Activated T-cell treated with anti-CD3 and anti-CD28 coated beads for 4 hours (primary cell): ENCODE data around the gene TCF25.
"Not testable (repeated sequence)": the region's sequence is repeated elsewhere in the genome, so short reads cannot be mapped to it uniquely, and the experiment has no call there.

Source experiments
- DNase-seq: peaks from one replicate; pipeline ENCODE4 v3.0.0-alpha.2; 2020

The TCF25 gene

DNA sequence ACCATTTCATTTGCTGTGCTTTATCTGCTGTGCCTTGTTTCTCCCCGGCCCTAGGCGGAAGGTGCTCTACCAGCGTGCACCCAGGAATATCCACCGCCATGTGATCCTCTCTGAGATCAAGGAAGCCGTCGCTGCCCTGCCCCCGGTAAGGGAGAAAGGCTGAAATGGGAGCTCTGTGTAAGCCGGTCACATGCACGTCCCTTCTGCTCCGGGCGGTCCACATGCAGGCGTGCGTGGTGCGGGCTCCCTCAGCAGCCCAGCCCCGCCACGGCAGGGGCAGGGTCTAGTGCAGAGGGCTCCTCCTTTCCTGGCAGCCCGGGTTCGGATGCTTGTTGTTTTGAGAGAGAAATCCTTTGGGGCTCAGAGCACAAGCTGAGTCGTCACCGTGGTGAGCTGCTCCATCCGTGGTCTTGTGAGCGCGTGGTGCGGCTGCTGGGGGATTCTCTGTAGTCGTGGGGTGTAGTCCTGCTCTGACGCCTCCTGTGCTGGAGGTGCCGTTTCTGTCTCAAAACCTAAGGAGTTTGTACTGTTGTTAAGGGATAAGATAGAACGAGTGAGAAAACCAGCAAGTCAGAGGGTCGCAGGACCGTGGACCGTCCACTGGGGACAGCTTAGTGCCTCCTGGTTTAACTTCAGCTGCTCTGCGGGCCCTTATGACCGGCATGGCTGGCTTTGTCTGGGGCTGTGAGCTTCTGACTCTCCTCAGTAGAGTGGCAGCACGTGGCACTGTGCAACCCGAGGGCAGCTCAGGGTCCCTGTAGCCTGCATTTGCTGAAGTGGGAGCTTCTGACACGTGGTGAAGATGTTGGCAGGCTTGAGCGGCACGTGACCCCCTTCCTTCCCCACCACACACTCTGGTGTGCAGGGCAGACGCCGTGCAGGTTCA, 33.0 kb downstream of the TCF25 start:
- no peak for DNase-seq

DNA sequence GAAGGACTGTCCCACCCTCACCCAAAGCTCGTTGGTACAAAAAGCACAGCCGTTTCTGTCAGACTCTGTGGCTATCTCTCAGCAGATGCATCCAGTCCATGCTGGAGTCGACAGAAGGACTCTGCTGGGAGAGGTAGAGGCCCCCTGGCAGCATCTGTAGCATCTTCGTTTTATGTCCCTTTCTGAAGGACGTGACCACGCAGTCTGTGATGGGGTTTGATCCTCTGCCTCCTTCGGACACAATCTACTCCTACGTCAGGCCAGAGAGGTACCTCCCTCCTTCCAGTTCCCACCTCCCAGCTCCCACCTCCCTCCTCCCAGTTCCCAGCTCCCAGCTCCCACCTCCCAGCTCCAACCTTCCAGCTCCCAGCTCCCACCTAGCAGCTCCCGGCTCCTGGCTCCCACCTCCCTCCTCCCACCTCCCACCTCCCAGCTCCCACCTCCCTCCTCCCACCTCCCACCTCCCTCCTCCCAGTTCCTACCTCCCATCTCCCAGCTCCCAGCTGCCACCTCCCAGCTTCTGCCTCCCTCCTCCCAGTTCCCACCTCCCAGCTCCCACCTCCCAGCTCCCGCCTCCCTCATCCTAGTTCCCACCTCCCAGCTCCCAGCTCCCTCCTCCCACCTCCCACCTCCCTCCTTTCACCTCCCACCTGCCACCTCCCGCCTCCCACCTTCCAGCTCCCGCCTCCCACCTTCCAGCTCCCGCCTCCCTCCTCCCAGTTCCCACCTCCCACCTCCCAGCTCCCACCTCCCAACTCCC, 33.8 kb downstream of the TCF25 start:
- DNase-seq, result no peak

DNA sequence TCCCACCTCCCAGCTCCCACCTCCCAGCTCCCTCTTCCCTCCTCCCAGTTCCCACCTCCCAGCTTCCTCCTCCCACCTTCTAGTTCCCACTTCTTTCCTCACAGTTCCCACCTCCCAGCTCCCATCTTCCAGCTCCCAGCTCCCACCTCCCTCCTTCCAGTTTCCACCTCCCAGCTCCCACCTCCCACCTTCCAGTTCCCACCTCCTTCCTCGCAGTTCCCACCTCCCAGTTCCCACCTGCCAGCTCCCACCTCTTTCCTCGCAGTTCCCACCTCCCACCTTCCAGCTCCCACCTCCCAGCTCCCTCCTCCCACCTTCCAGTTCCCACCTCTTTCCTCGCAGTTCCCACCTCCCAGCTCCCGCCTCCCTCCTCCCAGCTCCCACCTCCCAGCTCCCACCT, 34.8 kb downstream of the TCF25 start:
- no peak for DNase-seq

DNA sequence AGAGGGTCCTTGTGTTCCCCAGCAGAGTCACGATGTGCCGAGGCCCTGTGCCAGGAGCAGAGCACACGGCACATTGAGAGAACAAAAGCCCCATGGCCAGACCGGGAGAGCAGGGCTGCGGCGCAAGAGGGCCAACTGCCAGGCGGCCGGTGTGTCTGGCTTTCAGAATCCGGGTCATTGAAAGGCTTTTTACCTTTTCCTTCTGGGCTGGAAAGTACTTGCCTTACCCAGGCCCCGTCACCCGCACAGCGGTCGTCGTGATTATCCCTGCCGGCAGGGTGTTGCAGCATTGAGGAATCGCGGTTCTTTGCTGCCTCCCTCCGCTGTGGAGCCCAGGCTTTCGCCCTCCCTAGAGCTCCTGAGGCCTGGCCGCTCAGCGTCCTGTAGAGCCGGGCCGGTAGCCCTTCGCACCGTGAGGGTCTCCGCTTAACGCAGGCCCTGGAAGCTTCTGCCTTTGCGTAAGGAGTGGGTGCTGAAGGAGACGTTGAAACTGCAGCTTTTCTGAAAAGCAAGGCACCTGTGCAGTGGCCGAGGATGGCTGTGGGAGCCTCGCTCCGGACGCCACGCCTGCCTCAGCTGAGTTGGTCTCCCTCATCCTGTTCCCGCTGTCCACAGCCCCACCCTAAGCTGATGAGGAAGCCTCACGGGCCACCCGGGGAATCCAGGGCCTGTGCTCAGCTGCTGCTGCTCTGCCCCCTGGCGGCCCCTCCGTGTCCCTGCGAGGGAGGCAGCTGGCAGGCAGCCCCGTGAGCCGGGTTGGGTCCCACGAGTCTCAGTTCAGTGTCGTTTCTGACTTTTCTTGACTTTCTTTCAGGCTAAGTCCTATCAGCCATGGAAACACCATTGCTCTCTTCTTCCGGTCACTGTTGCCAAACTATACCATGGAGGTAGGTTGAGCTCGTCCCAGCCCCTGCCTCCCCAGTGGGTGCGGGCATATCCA, 36.7 kb downstream of the TCF25 start:
- DNase-seq, result peak; percentile 59

DNA sequence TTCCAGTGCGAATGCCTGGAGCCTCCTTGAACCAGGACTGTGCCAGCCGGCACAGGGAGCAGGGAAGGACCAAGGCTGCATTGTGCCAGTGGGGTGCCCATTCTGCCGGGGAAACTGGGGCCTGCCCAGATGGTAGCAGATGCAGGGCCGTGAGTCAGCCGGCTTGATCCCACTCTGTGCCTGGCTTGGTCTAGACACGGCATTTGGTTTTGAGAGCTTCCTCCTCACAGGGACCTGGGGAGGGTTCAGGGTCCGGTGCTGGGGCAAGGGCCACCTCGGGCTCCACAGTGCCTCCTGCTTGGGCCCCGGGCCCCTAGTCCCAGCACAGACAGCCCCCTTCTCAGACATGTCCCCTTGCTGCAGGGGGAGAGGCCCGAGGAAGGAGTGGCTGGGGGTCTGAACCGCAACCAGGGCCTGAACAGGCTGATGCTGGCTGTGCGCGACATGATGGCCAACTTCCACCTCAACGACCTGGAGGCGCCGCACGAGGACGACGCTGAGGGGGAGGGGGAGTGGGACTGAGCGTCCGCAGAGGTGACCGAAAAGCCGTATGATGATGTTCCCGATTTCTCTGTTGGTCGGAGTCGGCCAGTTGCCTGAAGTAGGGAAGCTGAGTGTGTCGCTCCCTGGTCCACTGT, 37.4 kb downstream of the TCF25 start:
- no peak for DNase-seq

DNA sequence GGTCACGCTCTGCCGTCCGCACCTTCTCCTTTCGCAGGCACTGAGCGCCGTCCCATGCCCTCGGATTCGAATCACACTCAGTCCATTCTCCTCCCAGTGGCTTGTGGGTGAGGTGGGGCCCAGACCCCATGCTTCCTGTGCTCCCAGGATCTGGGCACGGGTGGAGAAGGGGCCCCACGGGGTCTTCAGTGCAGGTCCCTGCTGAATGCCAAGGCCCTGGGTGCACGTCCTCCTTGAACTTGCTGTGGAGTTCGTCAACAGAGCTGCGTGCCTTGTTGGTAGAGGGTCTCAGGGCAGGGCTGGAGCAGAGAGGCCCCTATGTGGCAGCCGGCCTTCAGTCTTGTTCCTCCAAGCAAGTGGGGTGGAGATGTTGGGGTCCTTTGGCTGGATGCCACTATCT, 38.0 kb downstream of the TCF25 start:
- no peak for DNase-seq

DNA sequence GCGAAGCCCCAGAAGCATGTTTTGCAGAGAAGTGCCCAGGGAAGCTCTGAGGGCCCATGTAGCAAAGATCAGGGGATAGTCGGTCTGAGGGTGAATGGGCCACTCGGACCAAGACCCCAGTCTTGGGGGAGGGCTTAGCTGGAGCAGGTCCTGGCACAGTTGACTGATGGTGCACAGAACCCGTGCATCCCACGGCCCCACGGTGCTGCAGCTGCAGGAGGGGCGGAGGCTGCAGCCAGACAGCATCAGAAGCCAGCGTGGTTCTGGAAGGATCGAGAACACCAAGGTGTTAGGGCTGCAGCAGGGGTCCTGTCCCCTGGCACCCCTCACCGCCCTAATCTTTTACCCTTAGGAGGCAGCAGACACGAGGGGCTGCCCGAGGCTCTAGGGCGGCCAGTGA, 38.8 kb downstream of the TCF25 start:
- no peak for DNase-seq

DNA sequence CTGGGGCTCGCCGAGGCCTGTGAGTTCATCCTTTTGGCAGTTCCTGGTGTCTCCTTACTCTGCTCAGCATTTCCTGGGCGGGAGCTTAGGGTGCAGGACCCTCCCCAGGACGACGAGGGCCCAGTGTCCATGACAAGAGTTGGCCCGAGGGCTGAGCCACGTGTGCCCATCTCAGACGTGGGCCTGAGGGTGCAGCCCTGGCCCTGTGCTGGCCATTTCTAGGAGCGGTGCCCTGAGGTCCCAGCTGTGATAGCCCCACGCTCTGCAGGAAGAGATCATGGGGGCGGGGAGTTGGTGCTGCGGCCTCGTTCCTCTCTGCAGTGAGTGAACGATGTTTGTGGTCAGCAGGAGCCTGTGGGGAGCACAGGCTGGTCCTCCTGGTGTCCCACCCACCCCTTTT, 39.2 kb downstream of the TCF25 start:
- DNase-seq, result no peak

DNA sequence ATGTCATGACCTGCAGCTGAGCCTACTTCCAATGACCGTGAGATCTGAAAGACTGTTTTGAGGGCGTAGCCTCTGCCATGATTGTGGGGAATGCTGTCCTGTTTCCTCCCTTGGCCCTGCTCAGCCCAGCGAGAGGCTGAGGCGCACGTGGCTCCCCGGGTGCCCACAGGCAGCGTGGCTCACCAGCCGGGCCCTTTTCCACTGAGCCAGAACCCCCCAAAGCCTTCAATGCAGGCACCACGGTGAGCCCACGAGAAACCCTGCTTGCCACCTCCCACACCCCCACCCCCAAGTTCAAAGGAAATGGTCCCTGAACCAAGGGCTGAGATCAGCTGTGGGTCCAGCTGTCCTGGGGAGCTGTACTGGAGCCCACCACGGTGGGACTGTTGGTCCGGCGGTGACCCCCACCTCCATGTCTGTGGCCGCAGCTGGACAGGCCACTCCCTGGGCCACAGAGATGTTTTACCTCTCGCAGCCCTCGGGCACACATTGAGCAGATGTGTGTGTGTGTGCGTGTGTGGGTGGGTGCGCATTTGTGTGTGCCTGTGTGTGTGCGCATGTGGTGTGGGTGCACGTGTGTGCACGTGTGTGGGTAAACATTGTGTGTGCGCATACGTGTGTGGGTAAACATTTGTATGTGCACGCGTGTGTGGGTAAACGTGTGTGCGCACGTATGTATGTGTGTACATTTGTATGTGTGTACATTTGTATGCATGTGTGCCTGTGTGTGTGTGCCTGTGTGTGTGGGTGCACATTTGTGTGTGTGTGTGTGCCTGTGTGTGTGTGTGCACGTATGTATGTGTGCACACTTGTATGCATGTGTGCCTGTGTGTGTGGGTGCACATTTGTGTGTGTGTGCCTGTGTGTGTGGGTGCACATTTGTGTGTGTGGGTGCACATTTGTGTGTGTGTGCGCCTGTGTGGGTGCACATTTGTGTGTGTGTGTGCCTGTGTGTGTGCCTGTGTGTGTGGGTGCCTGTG, 40.3 kb downstream of the TCF25 start:
- no peak for DNase-seq

DNA sequence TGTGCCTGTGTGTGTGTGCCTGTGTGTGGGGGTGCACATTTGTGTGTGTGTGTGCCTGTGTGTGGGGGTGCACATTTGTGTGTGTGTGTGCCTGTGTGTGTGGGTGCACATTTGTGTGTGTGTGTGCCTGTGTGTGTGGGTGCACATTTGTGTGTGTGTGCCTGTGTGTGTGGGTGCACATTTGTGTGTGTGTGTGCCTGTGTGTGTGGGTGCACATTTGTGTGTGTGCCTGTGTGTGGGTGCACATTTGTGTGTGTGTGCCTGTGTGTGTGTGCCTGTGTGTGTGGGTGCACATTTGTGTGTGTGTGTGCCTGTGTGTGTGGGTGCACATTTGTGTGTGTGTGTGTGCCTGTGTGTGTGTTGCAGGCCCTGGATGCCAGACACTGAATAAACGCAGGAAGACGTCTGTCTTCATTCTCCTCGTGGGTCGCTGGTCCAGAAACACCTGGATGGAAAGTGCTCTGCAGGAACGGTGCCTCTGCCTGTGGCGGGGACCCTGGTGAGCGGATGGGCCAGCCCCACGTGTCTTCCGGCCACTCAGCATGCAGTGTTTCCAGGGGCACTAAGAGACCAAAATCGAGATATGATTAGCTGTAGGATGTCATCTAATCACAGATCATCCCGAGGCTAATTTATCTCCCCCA, 41.4 kb downstream of the TCF25 start:
- DNase-seq, result not testable (repeated sequence)

DNA sequence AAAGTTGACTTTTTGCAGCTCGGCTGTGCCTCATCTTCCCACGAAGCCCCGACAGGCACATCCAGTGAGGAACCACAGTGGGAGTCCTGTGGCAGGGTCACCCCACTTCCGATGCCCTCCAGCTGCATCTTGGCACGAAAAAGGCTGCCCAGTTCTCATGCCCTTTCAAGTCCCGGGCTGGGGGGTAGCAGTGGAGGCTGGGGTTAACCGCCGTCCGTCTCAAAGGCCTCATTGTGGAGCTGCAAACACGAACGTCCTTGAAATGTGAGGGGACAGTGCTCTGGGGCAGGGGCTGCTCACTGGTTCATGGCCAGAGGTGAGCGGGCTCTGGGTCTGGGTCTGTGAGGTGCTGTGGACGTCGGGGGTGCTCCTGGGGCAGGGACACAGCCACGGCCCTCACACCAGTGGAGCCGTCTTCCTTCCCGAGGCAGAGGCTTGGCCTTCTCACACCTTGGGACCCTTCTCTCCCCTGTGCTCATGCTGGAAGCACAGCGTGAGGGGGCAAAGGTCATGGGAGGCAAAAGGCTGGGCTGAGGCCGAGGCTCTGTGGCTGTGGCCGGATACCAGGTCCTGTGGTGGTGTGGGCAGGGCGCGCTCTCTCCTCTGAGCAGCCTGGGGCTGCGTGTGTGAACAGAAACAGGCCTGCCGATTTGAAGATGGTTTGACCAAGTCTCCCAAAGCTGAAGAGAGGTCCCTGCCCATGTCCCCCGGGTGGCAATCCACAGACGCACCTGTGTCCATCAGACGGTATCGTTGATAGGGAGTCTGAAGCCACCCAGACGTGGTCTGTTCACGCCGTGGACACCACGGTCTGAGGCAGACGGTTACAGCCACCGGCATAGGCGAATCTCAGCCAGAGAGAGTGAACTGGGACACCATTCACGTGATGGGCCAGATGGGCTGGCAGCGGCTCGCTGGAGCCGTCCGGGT, 42.2 kb downstream of the TCF25 start:
- no peak for DNase-seq

DNA sequence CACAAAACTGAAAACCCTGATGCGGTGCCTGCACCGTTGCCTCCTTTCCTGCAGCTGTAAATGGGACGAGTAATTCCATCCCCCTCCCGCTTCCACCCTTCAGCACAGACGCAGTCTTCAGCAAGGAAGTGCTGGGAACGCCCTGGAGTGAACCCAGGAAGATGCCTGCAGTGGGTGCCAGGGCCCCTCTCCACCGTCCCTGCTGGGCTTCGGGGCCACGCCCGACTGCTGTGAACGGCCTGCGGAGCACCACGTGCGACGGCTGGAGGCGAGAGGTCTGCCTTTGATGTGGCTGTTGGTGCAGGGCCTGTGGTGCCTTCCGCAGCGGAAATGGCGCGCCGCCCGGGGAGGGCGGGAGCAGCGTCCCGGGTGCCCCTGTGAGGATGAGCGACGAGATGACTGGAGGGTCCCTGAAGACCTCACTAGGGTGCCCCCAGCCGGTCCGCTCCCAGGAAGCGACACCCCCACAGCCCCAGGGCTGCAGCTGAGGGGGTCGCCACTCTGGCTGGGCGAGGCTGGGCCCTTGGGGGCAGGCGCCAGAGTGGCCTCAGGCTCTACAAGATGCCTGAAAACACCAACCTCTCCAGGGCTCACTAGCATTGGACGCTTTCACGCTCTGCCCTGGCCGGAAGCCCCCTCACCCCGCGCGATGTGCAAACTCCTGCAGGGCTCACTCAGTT, 44.5 kb downstream of the TCF25 start:
- DNase-seq, result peak; percentile 33

DNA sequence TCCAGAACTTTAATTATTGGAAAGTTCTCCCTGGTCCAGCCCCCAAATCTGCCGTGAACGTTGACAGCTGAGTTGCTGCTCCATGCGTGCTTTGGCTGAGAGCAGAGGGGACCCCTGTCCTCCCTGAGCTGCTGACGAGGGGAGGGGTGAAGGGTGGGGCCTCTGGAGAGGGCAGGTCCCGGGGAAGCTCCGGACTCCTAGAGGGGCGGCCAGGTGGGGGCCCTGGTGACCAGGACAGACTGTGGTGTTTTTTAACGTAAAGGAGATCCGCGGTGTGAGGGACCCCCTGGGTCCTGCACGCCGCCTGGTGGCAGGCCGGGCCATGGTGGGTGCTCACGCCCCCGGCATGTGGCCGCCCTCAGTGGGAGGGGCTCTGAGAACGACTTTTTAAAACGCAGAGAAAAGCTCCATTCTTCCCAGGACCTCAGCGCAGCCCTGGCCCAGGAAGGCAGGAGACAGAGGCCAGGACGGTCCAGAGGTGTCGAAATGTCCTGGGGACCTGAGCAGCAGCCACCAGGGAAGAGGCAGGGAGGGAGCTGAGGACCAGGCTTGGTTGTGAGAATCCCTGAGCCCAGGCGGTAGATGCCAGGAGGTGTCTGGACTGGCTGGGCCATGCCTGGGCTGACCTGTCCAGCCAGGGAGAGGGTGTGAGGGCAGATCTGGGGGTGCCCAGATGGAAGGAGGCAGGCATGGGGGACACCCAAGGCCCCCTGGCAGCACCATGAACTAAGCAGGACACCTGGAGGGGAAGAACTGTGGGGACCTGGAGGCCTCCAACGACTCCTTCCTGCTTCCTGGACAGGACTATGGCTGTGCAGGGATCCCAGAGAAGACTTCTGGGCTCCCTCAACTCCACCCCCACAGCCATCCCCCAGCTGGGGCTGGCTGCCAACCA, 45.3 kb downstream of the TCF25 start, which contains the start of gene MC1R:
TSS of gene MC1R (plus strand) at position 410 of the 895 bp plus-strand sequence. CDS start at position 807, 397 bp downstream.
- DNase-seq, result no peak

DNA sequence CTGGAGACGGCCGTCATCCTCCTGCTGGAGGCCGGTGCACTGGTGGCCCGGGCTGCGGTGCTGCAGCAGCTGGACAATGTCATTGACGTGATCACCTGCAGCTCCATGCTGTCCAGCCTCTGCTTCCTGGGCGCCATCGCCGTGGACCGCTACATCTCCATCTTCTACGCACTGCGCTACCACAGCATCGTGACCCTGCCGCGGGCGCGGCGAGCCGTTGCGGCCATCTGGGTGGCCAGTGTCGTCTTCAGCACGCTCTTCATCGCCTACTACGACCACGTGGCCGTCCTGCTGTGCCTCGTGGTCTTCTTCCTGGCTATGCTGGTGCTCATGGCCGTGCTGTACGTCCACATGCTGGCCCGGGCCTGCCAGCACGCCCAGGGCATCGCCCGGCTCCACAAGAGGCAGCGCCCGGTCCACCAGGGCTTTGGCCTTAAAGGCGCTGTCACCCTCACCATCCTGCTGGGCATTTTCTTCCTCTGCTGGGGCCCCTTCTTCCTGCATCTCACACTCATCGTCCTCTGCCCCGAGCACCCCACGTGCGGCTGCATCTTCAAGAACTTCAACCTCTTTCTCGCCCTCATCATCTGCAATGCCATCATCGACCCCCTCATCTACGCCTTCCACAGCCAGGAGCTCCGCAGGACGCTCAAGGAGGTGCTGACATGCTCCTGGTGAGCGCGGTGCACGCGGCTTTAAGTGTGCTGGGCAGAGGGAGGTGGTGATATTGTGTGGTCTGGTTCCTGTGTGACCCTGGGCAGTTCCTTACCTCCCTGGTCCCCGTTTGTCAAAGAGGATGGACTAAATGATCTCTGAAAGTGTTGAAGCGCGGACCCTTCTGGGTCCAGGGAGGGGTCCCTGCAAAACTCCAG, 46.4 kb downstream of the TCF25 start:
- DNase-seq, result no peak

DNA sequence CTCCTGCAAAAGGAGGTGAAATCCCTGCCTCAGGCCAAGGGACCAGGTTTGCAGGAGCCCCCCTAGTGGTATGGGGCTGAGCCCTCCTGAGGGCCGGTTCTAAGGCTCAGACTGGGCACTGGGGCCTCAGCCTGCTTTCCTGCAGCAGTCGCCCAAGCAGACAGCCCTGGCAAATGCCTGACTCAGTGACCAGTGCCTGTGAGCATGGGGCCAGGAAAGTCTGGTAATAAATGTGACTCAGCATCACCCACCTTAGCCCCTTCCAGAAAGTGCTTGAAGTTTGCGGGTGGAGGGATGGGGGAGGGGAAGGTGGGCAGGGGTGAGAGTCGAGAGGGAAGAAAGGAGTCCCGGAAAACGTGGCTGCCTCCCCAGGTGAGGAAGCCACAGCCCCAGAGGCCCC, 47.3 kb downstream of the TCF25 start:
- no peak for DNase-seq

DNA sequence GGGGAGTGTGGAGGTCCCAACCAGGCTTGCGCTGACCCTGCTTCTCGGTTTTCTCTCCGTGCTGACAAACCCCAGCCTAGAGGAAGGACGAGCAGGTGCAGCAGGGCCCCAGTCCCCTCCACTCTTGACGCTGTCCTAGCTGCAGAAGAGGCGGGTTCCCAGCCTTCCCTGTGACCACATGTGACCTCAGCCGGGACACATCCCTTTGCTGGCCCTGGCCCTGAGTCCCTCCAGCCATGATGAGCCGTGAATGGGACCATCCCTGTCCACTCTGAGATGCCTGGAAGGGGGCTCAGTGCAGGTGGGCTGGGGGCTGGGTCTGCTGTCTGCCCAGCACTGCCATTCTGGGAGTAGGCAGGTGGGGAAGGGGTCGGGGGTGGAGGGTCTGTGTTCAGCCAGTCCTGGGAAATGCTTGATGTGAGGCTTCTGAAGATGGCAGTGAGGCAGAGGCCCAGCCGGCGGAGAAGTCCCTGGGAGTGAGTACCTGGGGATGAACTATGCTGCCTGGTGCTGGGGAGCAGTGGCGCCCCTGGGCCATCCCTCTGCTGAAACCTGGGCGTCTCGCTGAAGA, 47.8 kb downstream of the TCF25 start:
- DNase-seq, result no peak
